Activated CD4-positive, alpha-beta T cell treated with anti-CD3 and anti-CD28 coated beads, Interleukin-2, amount 10 ng/mL, durations not matched to agents 7 days and 5 days (primary cell): ENCODE measurements around the gene KRT5. TPM values are rescaled to one million over a fixed set of nuclear protein-coding genes. Genes with fewer than 3 reads are reported as not detected.

Experiments
- CTCF ChIA-PET: fragments of 350-600 bp; sonication (Branson Sonifier 250); formaldehyde crosslinking; loops from one replicate; lab custom pipeline; 2021; ENCODE audit warnings: antibody characterized with exemption; lab: Charles Lee
- POLR2A ChIA-PET: fragments of 350-600 bp; sonication (Branson Sonifier 250); formaldehyde crosslinking; loops from one replicate; lab custom pipeline; 2021; ENCODE audit warnings: antibody characterized with exemption; lab: Charles Lee
- DNase-seq: peaks from one replicate; pipeline ENCODE4 v3.0.0-alpha.2; 2020
- H3K27ac Mint-ChIP-seq: one replicate; pipeline ENCODE4 v1.8.0; 2021; ENCODE audit warnings: mild to moderate bottlenecking, moderate library complexity, mixed read lengths
- H3K27me3 Mint-ChIP-seq: one replicate; pipeline ENCODE4 v1.8.0; 2021; ENCODE audit warnings: mixed read lengths
- H3K36me3 Mint-ChIP-seq: one replicate; pipeline ENCODE4 v1.8.0; 2021; ENCODE audit warnings: low read depth, mixed read lengths
- H3K4me1 Mint-ChIP-seq: one replicate; pipeline ENCODE4 v1.8.0; 2021; ENCODE audit warnings: mixed read lengths
- H3K4me3 Mint-ChIP-seq: one replicate; pipeline ENCODE4 v1.8.0; 2021; ENCODE audit warnings: mild to moderate bottlenecking, moderate library complexity, mixed read lengths
- H3K9me3 Mint-ChIP-seq: one replicate; pipeline ENCODE4 v1.8.0; 2021; ENCODE audit warnings: mixed read lengths
- total RNA-seq, 2 experiments: library from RNA; stranded (reverse); gene quantifications; one replicate each; pipeline ENCODE4 v1.2.3, GENCODE V29; 2021

KRT5 gene
- total RNA-seq, 2 experiments from 2014 or later = not detected

- no peak for DNase-seq
- H3K4me3 Mint-ChIP-seq = no peak overlapping the region
- POLR2A ChIA-PET = no interaction called here
- no peaks in the 10 kb centered on the region for H3K9me3 Mint-ChIP-seq
- CTCF ChIA-PET = no interaction called here
- no peak overlapping the region for H3K27ac Mint-ChIP-seq
- no peaks in the 10 kb centered on the region for H3K36me3 Mint-ChIP-seq
- peaks cover 3% of the 10 kb centered on the region for H3K4me1 Mint-ChIP-seq
- peaks cover 3% of the 10 kb centered on the region for H3K27me3 Mint-ChIP-seq
Observed at GRCh38 chr12:52546126-52546525, 25.9 kb upstream of the KRT5 start.

- peaks cover 3% of the 10 kb centered on the region for H3K4me1 Mint-ChIP-seq
- ChIA-PET CTCF (interaction anchor here (0.6 to 1.2 kb wide), 2 partner anchors 37 to 513 kb away, joined by 3 read pairs; no protein-coding TSS in a partner anchor), POLR2A (no interaction called here)
Observed at GRCh38 chr12:52543985-52544883, 24.0 kb upstream of the KRT5 start.

GRCh38 chr12:52542785-52543318 is 22.7 kb upstream of the KRT5 start:
- ChIA-PET CTCF (no interaction called here), POLR2A (no interaction called here)
- Mint-ChIP-seq H3K27me3 (no peaks in the 10 kb centered on the region), H3K36me3 (no peaks in the 10 kb centered on the region), H3K4me3 (no peak overlapping the region), H3K4me1 (peaks cover 3% of the 10 kb centered on the region), H3K27ac (no peak overlapping the region), H3K9me3 (no peaks in the 10 kb centered on the region)
- no peak for DNase-seq

More at GRCh38 chr12:52543985-52544883, 24.0 kb upstream of the KRT5 start:
- no peaks in the 10 kb centered on the region for H3K27me3 Mint-ChIP-seq
- no peak overlapping the region for H3K27ac Mint-ChIP-seq
- no peak overlapping the region for H3K4me3 Mint-ChIP-seq
- H3K9me3 Mint-ChIP-seq = no peaks in the 10 kb centered on the region
- H3K36me3 Mint-ChIP-seq = no peaks in the 10 kb centered on the region
- no peak for DNase-seq

GRCh38 chr12:52542157-52542556 is 22.0 kb upstream of the KRT5 start:
- CTCF ChIA-PET = no interaction called here
- H3K27me3 Mint-ChIP-seq = no peaks in the 10 kb centered on the region
- no peak overlapping the region for H3K27ac Mint-ChIP-seq
- POLR2A ChIA-PET = no interaction called here
- H3K4me1 Mint-ChIP-seq = peaks cover 3% of the 10 kb centered on the region
- no peak overlapping the region for H3K4me3 Mint-ChIP-seq
- no peak for DNase-seq
- H3K36me3 Mint-ChIP-seq = no peaks in the 10 kb centered on the region
- H3K9me3 Mint-ChIP-seq = no peaks in the 10 kb centered on the region

GRCh38 chr12:52541709-52542108 is 21.5 kb upstream of the KRT5 start:
- no peaks in the 10 kb centered on the region for H3K27me3 Mint-ChIP-seq
- no peak overlapping the region for H3K4me3 Mint-ChIP-seq
- H3K36me3 Mint-ChIP-seq = no peaks in the 10 kb centered on the region
- DNase-seq = no peak
- no peaks in the 10 kb centered on the region for H3K9me3 Mint-ChIP-seq
- H3K4me1 Mint-ChIP-seq = peaks cover 3% of the 10 kb centered on the region
- POLR2A ChIA-PET = no interaction called here
- H3K27ac Mint-ChIP-seq = no peak overlapping the region
- CTCF ChIA-PET = no interaction called here

- Mint-ChIP-seq H3K4me3 (no peak overlapping the region), H3K27me3 (no peaks in the 10 kb centered on the region), H3K27ac (no peak overlapping the region), H3K36me3 (no peaks in the 10 kb centered on the region), H3K9me3 (no peaks in the 10 kb centered on the region), H3K4me1 (peaks cover 3% of the 10 kb centered on the region)
- POLR2A ChIA-PET = no interaction called here
- CTCF ChIA-PET = no interaction called here
- no peak for DNase-seq
Observed at GRCh38 chr12:52540531-52540930, 20.3 kb upstream of the KRT5 start.

GRCh38 chr12:52539821-52540173 is 19.6 kb upstream of the KRT5 start:
- Mint-ChIP-seq H3K27ac (no peak overlapping the region), H3K4me3 (no peak overlapping the region), H3K36me3 (no peaks in the 10 kb centered on the region), H3K4me1 (peaks cover 3% of the 10 kb centered on the region), H3K27me3 (no peaks in the 10 kb centered on the region), H3K9me3 (no peaks in the 10 kb centered on the region)
- ChIA-PET CTCF (no interaction called here), POLR2A (interaction anchor here (0.7 kb wide), 1 partner anchor 367 kb away, joined by 3 read pairs; no protein-coding TSS in a partner anchor)
- no peak for DNase-seq

GRCh38 chr12:52539083-52539820 is 19.1 kb upstream of the KRT5 start:
- no peak overlapping the region for H3K4me3 Mint-ChIP-seq
- CTCF ChIA-PET = no interaction called here
- H3K27me3 Mint-ChIP-seq = no peaks in the 10 kb centered on the region
- H3K9me3 Mint-ChIP-seq = no peaks in the 10 kb centered on the region
- no peak overlapping the region for H3K27ac Mint-ChIP-seq
- peaks cover 3% of the 10 kb centered on the region for H3K4me1 Mint-ChIP-seq
- POLR2A ChIA-PET = interaction anchor here (0.7 kb wide), 1 partner anchor 366 kb away, joined by 3 read pairs; no protein-coding TSS in a partner anchor
- DNase-seq = no peak
- H3K36me3 Mint-ChIP-seq = no peaks in the 10 kb centered on the region

GRCh38 chr12:52537101-52537500 is 16.9 kb upstream of the KRT5 start:
- CTCF ChIA-PET = no interaction called here
- H3K27ac Mint-ChIP-seq = no peak overlapping the region
- H3K36me3 Mint-ChIP-seq = no peaks in the 10 kb centered on the region
- no peaks in the 10 kb centered on the region for H3K9me3 Mint-ChIP-seq
- H3K4me3 Mint-ChIP-seq = no peak overlapping the region
- no peak for DNase-seq
- H3K4me1 Mint-ChIP-seq = no peaks in the 10 kb centered on the region
- POLR2A ChIA-PET = no interaction called here
- H3K27me3 Mint-ChIP-seq = no peaks in the 10 kb centered on the region

GRCh38 chr12:52535574-52535973 is 15.4 kb upstream of the KRT5 start:
- Mint-ChIP-seq H3K27ac (no peak overlapping the region), H3K9me3 (no peaks in the 10 kb centered on the region), H3K36me3 (no peaks in the 10 kb centered on the region), H3K4me3 (no peak overlapping the region), H3K27me3 (no peaks in the 10 kb centered on the region), H3K4me1 (no peaks in the 10 kb centered on the region)
- POLR2A ChIA-PET = no interaction called here
- DNase-seq = no peak
- CTCF ChIA-PET = no interaction called here

GRCh38 chr12:52534482-52534881 is 14.3 kb upstream of the KRT5 start:
- H3K4me1 Mint-ChIP-seq = no peaks in the 10 kb centered on the region
- ChIA-PET POLR2A (no interaction called here), CTCF (no interaction called here)
- no peak overlapping the region for H3K4me3 Mint-ChIP-seq
- H3K27ac Mint-ChIP-seq = no peak overlapping the region
- no peaks in the 10 kb centered on the region for H3K9me3 Mint-ChIP-seq
- no peaks in the 10 kb centered on the region for H3K36me3 Mint-ChIP-seq
- DNase-seq = no peak
- no peaks in the 10 kb centered on the region for H3K27me3 Mint-ChIP-seq

- POLR2A ChIA-PET = no interaction called here
Observed at GRCh38 chr12:52533686-52534470, 13.7 kb upstream of the KRT5 start.

More at GRCh38 chr12:52533686-52534470, 13.7 kb upstream of the KRT5 start:
- CTCF ChIA-PET = no interaction called here
- no peaks in the 10 kb centered on the region for H3K36me3 Mint-ChIP-seq
- no peaks in the 10 kb centered on the region for H3K27me3 Mint-ChIP-seq
- H3K4me1 Mint-ChIP-seq = no peaks in the 10 kb centered on the region
- no peak for DNase-seq
- no peak overlapping the region for H3K4me3 Mint-ChIP-seq
- no peaks in the 10 kb centered on the region for H3K9me3 Mint-ChIP-seq
- no peak overlapping the region for H3K27ac Mint-ChIP-seq
